PC-3 (cell line): ENCODE data around the gene TNFSF11.

Experiments used
- EZH2 ChIP-seq: fragments of 300-600 bp; sonication (generic); IDR thresholded peaks from one replicate; pipeline ENCODE4 v1.6.1; 2017; ENCODE audit warnings: antibody characterized with exemption, mild to moderate bottlenecking, low read length; ENCODE audit not compliant: unreplicated experiment
- EZH2phosphoT487 ChIP-seq: fragments of 300-600 bp; sonication (generic); IDR thresholded peaks from 2 replicates; pipeline ENCODE4 v1.6.1; 2018; ENCODE audit warnings: mild to moderate bottlenecking, antibody characterized with exemption, low read length, borderline replicate concordance
- TF ChIP-seq, protein P1 (sequence below): fragments of 300-600 bp; sonication (generic); conservative IDR thresholded peaks from 2 replicates; pipeline ENCODE4 v1.5.1; 2017; ENCODE audit warnings: antibody characterized with exemption, low read depth, mild to moderate bottlenecking, low read length

DNA sequence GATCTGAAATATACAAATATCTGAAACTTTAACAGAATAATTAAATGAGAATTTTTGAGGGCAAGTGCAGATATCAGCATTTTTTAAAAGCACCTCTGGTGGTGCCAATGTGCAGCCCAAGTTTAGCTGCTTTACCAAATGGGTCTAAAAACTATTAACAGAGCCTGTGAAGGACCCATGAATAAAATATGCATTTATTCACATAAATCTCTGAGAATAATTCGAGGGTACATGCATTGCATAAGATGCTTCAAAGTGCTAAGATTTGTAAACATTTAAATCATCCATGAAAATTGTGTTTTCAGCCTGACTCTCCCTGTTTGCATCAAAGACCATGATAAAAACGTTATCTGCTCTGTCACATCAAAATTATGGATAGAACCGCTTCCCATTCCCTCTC, 47.1 kb upstream of the TNFSF11 start:
- TF ChIP-seq, protein P1, sequence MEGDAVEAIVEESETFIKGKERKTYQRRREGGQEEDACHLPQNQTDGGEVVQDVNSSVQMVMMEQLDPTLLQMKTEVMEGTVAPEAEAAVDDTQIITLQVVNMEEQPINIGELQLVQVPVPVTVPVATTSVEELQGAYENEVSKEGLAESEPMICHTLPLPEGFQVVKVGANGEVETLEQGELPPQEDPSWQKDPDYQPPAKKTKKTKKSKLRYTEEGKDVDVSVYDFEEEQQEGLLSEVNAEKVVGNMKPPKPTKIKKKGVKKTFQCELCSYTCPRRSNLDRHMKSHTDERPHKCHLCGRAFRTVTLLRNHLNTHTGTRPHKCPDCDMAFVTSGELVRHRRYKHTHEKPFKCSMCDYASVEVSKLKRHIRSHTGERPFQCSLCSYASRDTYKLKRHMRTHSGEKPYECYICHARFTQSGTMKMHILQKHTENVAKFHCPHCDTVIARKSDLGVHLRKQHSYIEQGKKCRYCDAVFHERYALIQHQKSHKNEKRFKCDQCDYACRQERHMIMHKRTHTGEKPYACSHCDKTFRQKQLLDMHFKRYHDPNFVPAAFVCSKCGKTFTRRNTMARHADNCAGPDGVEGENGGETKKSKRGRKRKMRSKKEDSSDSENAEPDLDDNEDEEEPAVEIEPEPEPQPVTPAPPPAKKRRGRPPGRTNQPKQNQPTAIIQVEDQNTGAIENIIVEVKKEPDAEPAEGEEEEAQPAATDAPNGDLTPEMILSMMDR = no peak
- no peak for TF ChIP-seq EZH2phosphoT487
- TF ChIP-seq EZH2 = no peak
